Measurements from ENCODE around the gene DUSP10.

GRCh38 chr1:221687836-221688487, 53.9 kb downstream of the DUSP10 start:
- TF ChIP-seq CTCF (IDR thresholded peaks at IDR 0.05) (no peak), POLR2A (IDR thresholded peaks at IDR 0.05) (no peak), POLR2AphosphoS5 (IDR thresholded peaks at IDR 0.05; ENCODE audit: insufficient read depth in 1 of 2, low read depth in 1 of 2) (no peak)

Data from vagina (tissue), 2 donors.